A549 treated with AZD2906 at 1 μM for 4 hours (cell line): ENCODE results near the gene U2AF1. TPM values are rescaled to one million over a fixed set of nuclear protein-coding genes. Genes with fewer than 3 reads are reported as not detected.

Experiments used
- total RNA-seq: library from RNA; stranded (reverse); fragments of 200-300 nt; extraction: Qiagen RNA extraction; gene quantifications from 5 replicates; pipeline ENCODE4 v1.2.3, GENCODE V29; 2022

Gene U2AF1
- total RNA-seq = 49.0 to 62.4 TPM (median 56.7 TPM) in 5 replicates

GRCh38 chr21:43106965-43107793 is at the start of gene U2AF1:
U2AF1 (minus strand) TSS chr21:43107570; CDS start chr21:43107494, 76 bp downstream.

GRCh38 chr21:43075170-43076022 is 32.0 kb downstream of the U2AF1 start, which contains the start of gene CBS:
CBS (minus strand) TSS chr21:43075835; CDS start chr21:43072193, 3,642 bp downstream.

Other genes starting within 250 kb of the U2AF1 start
- gene WDR4, start 228.0 kb downstream of the U2AF1 start, total RNA-seq = 22.5 to 29.8 TPM (median 29.1 TPM) in 5 replicates
- 18.6 to 21.5 TPM (median 19.0 TPM) in 5 replicates for gene NDUFV3, start 214.3 kb downstream of the U2AF1 start, total RNA-seq
- gene ERVH48-1, start 181.9 kb downstream of the U2AF1 start, total RNA-seq = 0.05 TPM in 4 of 5 replicates, not detected in the other
- gene PKNOX1, start 133.0 kb downstream of the U2AF1 start, total RNA-seq = 4.6 to 6.5 TPM (median 6.2 TPM) in 5 replicates
- gene CBS, start 31.7 kb downstream of the U2AF1 start, total RNA-seq = 11.4 to 13.8 TPM (median 12.0 TPM) in 5 replicates
- gene CRYAA, start 61.4 kb upstream of the U2AF1 start, total RNA-seq = 0.13 to 0.16 TPM in 2 of 5 replicates, not detected in the others